ENCODE results near the gene SF3B3.
"Not testable (repeated sequence)": the region's sequence is repeated elsewhere in the genome, so short reads cannot be mapped to it uniquely, and the experiment has no call there.

SF3B3 gene

GRCh38 chr16:70512456-70512855 lies 11.2 kb upstream of the SF3B3 start:
- no peak for DNase-seq (ENCODE audit: low spot score)

GRCh38 chr16:70520612-70521297 lies 2.9 kb upstream of the SF3B3 start:
- no peak for DNase-seq (ENCODE audit: low spot score)

- DNase-seq (ENCODE audit: low spot score) = no peak
Observed at GRCh38 chr16:70522216-70523075, 1.2 kb upstream of the SF3B3 start.

- DNase-seq (ENCODE audit: low spot score) = peak; percentile 90
Observed at GRCh38 chr16:70523076-70523742, 407 bp upstream of the SF3B3 start, which contains the start of gene COG4. Gene COG4 (minus strand): TSS chr16:70523554. CDS start chr16:70523543, 11 bp downstream.

- DNase-seq (ENCODE audit: low spot score) = peak; percentile 47
Observed at GRCh38 chr16:70524399-70524825, 796 bp downstream of the SF3B3 start.

- no peak for DNase-seq (ENCODE audit: low spot score)
Observed at GRCh38 chr16:70526403-70526802, 2.8 kb downstream of the SF3B3 start.

- DNase-seq (ENCODE audit: low spot score) = no peak
Observed at GRCh38 chr16:70527315-70527996, 3.8 kb downstream of the SF3B3 start.

GRCh38 chr16:70529051-70529777 lies 5.6 kb downstream of the SF3B3 start:
- DNase-seq (ENCODE audit: low spot score) = no peak

GRCh38 chr16:70529954-70530353 lies 6.3 kb downstream of the SF3B3 start:
- DNase-seq (ENCODE audit: low spot score) = not testable (repeated sequence)

- DNase-seq (ENCODE audit: low spot score) = no peak
Observed at GRCh38 chr16:70534971-70535370, 11.4 kb downstream of the SF3B3 start.

- DNase-seq (ENCODE audit: low spot score) = no peak
Observed at GRCh38 chr16:70540994-70541393, 17.4 kb downstream of the SF3B3 start.

GRCh38 chr16:70544548-70544947 lies 20.9 kb downstream of the SF3B3 start:
- no peak for DNase-seq (ENCODE audit: low spot score)

GRCh38 chr16:70548936-70549335 lies 25.3 kb downstream of the SF3B3 start:
- DNase-seq (ENCODE audit: low spot score) = no peak

- no peak for DNase-seq (ENCODE audit: low spot score)
Observed at GRCh38 chr16:70550082-70550481, 26.5 kb downstream of the SF3B3 start.

- DNase-seq (ENCODE audit: low spot score) = no peak
Observed at GRCh38 chr16:70551788-70552187, 28.2 kb downstream of the SF3B3 start.

GRCh38 chr16:70552675-70553074 lies 29.1 kb downstream of the SF3B3 start:
- no peak for DNase-seq (ENCODE audit: low spot score)

GRCh38 chr16:70553645-70554044 lies 30.0 kb downstream of the SF3B3 start:
- DNase-seq (ENCODE audit: low spot score) = no peak

GRCh38 chr16:70556063-70556462 lies 32.4 kb downstream of the SF3B3 start:
- DNase-seq (ENCODE audit: low spot score) = no peak

- no peak for DNase-seq (ENCODE audit: low spot score)
Observed at GRCh38 chr16:70561623-70562022, 38.0 kb downstream of the SF3B3 start.

GRCh38 chr16:70563636-70564035 lies 40.0 kb downstream of the SF3B3 start:
- no peak for DNase-seq (ENCODE audit: low spot score)

- no peak for DNase-seq (ENCODE audit: low spot score)
Observed at GRCh38 chr16:70565053-70565452, 41.4 kb downstream of the SF3B3 start.

Data from ecto neural progenitor cell (in vitro differentiated cells).